Endothelial cell of umbilical vein (primary cell): ENCODE measurements around the gene EXT2. TPM values are rescaled to one million over a fixed set of nuclear protein-coding genes. Genes with fewer than 3 reads are reported as not detected.

Experiments used
- BruUV-seq: library from RNA; stranded (reverse); fragments of 400-500 nt; replicated peaks from 2 replicates; lab custom pipeline; 2021; lab: Mats Ljungman, UMichigan
- CTCF ChIA-PET: fragments of 300-600, 350-600 bp; sonication (Branson Sonifier 250); formaldehyde crosslinking; loops from one replicate; lab custom pipeline; 2021; ENCODE audit warnings: antibody characterized with exemption, inconsistent platforms; lab: Charles Lee
- POLR2A ChIA-PET: fragments of 300-600, 350-600 bp; sonication (Branson Sonifier 250); formaldehyde crosslinking; loops from one replicate; lab custom pipeline; 2021; ENCODE audit warnings: antibody characterized with exemption, inconsistent platforms; lab: Charles Lee
- DNase-seq: peaks from one replicate; pipeline ENCODE4 v3.0.0-alpha.2; 2011; ENCODE audit warnings: low read depth, low spot score
- FAIRE-seq: peaks from 2 replicates; lab custom pipeline; 2011; peaks lifted over from hg19 to GRCh38; lab: Jason Lieb, UNC
- H2AFZ ChIP-seq: 2 replicates; pipeline ENCODE4 v1.6.0; 2012; ENCODE audit warnings: low read depth, low read length, control low read depth, inconsistent platforms
- H3K27ac ChIP-seq: 2 replicates; pipeline ENCODE4 v1.5.1; 2011; ENCODE audit warnings: low read depth, mild to moderate bottlenecking, control low read depth, low read length, moderate library complexity; ENCODE audit not compliant: insufficient read depth
- H3K27me3 ChIP-seq, 2 experiments: 2 replicates each; pipeline versions ENCODE4 v1.6.0 to v1.6.1; 2011; ENCODE audit warnings: low read length in 2 of 2, mixed read lengths in 1 of 2; ENCODE audit not compliant: control insufficient read depth in 2 of 2, insufficient read depth in 2 of 2
- H3K36me3 ChIP-seq, 2 experiments: 2 replicates in 1 of 2; 3 replicates in 1 of 2; pipeline ENCODE4 v1.5.1; 2011; ENCODE audit warnings: low read length in 2 of 2, mild to moderate bottlenecking in 1 of 2, moderate library complexity in 1 of 2; ENCODE audit not compliant: control insufficient read depth in 2 of 2, insufficient read depth in 2 of 2; ENCODE audit errors: extremely low read depth in 1 of 2
- H3K4me1 ChIP-seq: 3 replicates; pipeline ENCODE4 v1.5.1; 2011; ENCODE audit warnings: mild to moderate bottlenecking, low read length; ENCODE audit not compliant: control insufficient read depth, insufficient read depth; ENCODE audit errors: extremely low read depth
- H3K4me2 ChIP-seq: 2 replicates; pipeline ENCODE4 v1.6.1; 2011; ENCODE audit warnings: low read length, control low read depth, mixed read lengths; ENCODE audit not compliant: insufficient read depth
- H3K4me3 ChIP-seq, 3 experiments: fragments of 200-600 bp in 1 of 3; sonication (generic), shearing (Covaris generic) in 1 of 3; replicated peaks in 1 of 3; 2 replicates each; pipeline ENCODE4 v1.5.1; 2011 to 2016; ENCODE audit warnings: control low read depth in 3 of 3, low read length in 3 of 3, mild to moderate bottlenecking in 2 of 3, inconsistent platforms in 1 of 3, low read depth in 1 of 3, moderate library complexity in 1 of 3; ENCODE audit not compliant: insufficient read depth in 1 of 3
- H3K79me2 ChIP-seq: 2 replicates; pipeline ENCODE4 v1.6.0; 2012; ENCODE audit warnings: low read length, inconsistent platforms; ENCODE audit not compliant: control insufficient read depth, insufficient read depth
- H3K9ac ChIP-seq: replicated peaks from 2 replicates; pipeline ENCODE3; 2011; ENCODE audit warnings: low read length, control low read depth; ENCODE audit not compliant: insufficient read depth; ENCODE audit errors: extremely low read depth
- H3K9me1 ChIP-seq: replicated peaks from 3 replicates; pipeline ENCODE4 v1.6.0; 2011; ENCODE audit warnings: mild to moderate bottlenecking, low read length; ENCODE audit not compliant: control insufficient read depth, insufficient read depth; ENCODE audit errors: extremely low read depth
- H3K9me3 ChIP-seq: replicated peaks from 2 replicates; pipeline ENCODE4 v1.5.1; 2012; ENCODE audit warnings: low read length, inconsistent platforms; ENCODE audit not compliant: control insufficient read depth, insufficient read depth
- H4K20me1 ChIP-seq: replicated peaks from 2 replicates; pipeline ENCODE3; 2011; ENCODE audit warnings: mild to moderate bottlenecking, low read length; ENCODE audit not compliant: control insufficient read depth, insufficient read depth; ENCODE audit errors: extremely low read depth
- EZH2 ChIP-seq: IDR thresholded peaks from 2 replicates; pipeline ENCODE4 v1.6.1; 2012; ENCODE audit warnings: borderline replicate concordance, low read depth, mild to moderate bottlenecking, moderate library complexity, low read length, inconsistent platforms; ENCODE audit not compliant: severe bottlenecking
- FOS ChIP-seq: IDR thresholded peaks from 2 replicates; pipeline ENCODE4 v1.6.1; 2011; ENCODE audit warnings: mild to moderate bottlenecking, low read length, moderate library complexity, borderline replicate concordance; ENCODE audit not compliant: insufficient read depth
- GATA2 ChIP-seq: IDR thresholded peaks from 2 replicates; pipeline ENCODE4 v1.7.0; 2011; ENCODE audit warnings: low read depth, mild to moderate bottlenecking, moderate library complexity, mixed read lengths, low read length; ENCODE audit not compliant: insufficient read length, insufficient read depth
- JUN ChIP-seq: IDR thresholded peaks from 2 replicates; pipeline ENCODE4 v1.6.1; 2011; ENCODE audit warnings: borderline replicate concordance, low read depth; ENCODE audit not compliant: insufficient read length, insufficient read depth
- MYC ChIP-seq: IDR thresholded peaks from one replicate; pipeline ENCODE4 v1.6.1; 2011; ENCODE audit warnings: mild to moderate bottlenecking, low read depth, low read length
- POLR2A ChIP-seq: IDR thresholded peaks from 2 replicates; pipeline ENCODE4 v1.6.1; 2012; ENCODE audit warnings: low read depth, mild to moderate bottlenecking, control low read depth, low read length
- POLR2AphosphoS5 ChIP-seq: IDR thresholded peaks from 2 replicates; pipeline ENCODE4 v1.6.1; 2012; ENCODE audit warnings: low read depth, mild to moderate bottlenecking, control low read depth, low read length, moderate library complexity; ENCODE audit not compliant: insufficient read depth
- dilution Hi-C: fragments of 300-500 bp; cut with MboI; formaldehyde crosslinking; loops from one replicate; pipeline ENCODE4 v1.15.0; 2019; ENCODE audit warnings: low sequenced_read_pairs; ENCODE audit not compliant: extremely low pct_ligation_motif_present
- intact Hi-C: fragments of 100-400 bp; cut with micrococcal nuclease; formaldehyde crosslinking; loops from one replicate; pipeline ENCODE4 v1.10.0; 2022
- polyA plus RNA-seq, 4 experiments: library from polyadenylated mRNA; depleted of rRNA in 3 of 4; stranded (reverse) in 3 of 4; unstranded in 1 of 4; fragments of >200 nt; gene quantifications; 2 replicates each; pipeline versions ENCODE4 v1.2.1 to v1.2.3, GENCODE V29; 2011 to 2012; ENCODE audit warnings: missing spikeins in 1 of 4
- total RNA-seq: library from RNA; stranded (reverse); gene quantifications from 2 replicates; pipeline ENCODE4 v1.2.3, GENCODE V29; 2021
- TF ChIP-seq, protein P1 (sequence below): IDR thresholded peaks from 2 replicates; pipeline ENCODE4 v1.6.1; 2011; ENCODE audit not compliant: insufficient read depth, insufficient read length
- TF ChIP-seq, protein P2 (sequence below), 2 donors: IDR thresholded peaks; 1 replicate in 1 of 2; 2 replicates in 1 of 2; pipeline ENCODE4 v1.5.1; 2011; ENCODE audit warnings: low read length in 2 of 2, mild to moderate bottlenecking in 2 of 2, moderate library complexity in 2 of 2, control low read depth in 1 of 2, inconsistent platforms in 1 of 2, low read depth in 1 of 2; ENCODE audit not compliant: insufficient read depth in 1 of 2; ENCODE audit errors: extremely low read depth in 1 of 2

Gene EXT2
- total and polyA plus RNA-seq, 2 donors (not counting 3 experiments of a cell fraction or from before 2014, with no cell fraction given) = 50.9 to 60.3 TPM

DNA sequence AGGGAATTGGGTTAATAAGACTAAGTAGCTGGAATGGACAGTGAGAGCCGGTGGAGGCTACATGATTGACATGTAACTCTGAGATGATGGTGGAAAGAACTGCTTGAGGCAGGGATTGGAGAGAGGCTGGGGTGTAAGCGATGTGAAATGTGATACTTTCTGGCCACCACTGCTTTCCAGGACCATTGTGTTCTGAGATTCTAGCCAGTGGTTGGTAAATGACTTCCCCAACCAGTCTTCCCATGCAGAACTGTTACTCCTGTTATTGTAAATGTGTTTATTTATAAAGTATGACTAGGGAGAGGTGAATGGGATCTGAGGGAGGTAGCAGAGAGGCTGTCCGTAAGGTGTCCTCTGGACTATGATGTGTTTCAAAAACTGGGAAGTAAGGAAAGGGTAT, 18.1 kb downstream of the EXT2 start:
- H3K36me3 ChIP-seq = peaks cover 0 to 6% of the 10 kb centered on the region in 2 experiments

More for the DNA sequence above, 18.1 kb downstream of the EXT2 start:
- H4K20me1 ChIP-seq = no peaks in the 10 kb centered on the region
- H3K9ac ChIP-seq = no peak overlapping the region
- H3K27ac ChIP-seq = no peak overlapping the region
- no peak overlapping the region for H2AFZ ChIP-seq
- H3K4me1 ChIP-seq = no peaks in the 10 kb centered on the region
- H3K9me1 ChIP-seq = no peaks in the 10 kb centered on the region
- H3K27me3 ChIP-seq = no peaks in the 10 kb centered on the region
- H3K79me2 ChIP-seq = no peaks in the 10 kb centered on the region
- no peak overlapping the region for H3K4me2 ChIP-seq
- H3K9me3 ChIP-seq = no peaks in the 10 kb centered on the region
- no peak overlapping the region for H3K4me3 ChIP-seq
- FAIRE-seq (no peak), DNase-seq (no peak)
- BruUV-seq = no TSS peak
- POLR2A ChIA-PET = no interaction called here
- CTCF ChIA-PET = interaction anchor here (1.0 to 2.1 kb wide), 2 partner anchors 9 to 20 kb away, joined by 3 to 8 read pairs; no protein-coding TSS in a partner anchor
- dilution Hi-C loops = no loop called here
- TF ChIP-seq POLR2A (no peak), POLR2AphosphoS5 (no peak), GATA2 (no peak), JUN (no peak), FOS (no peak), EZH2 (no peak), MYC (no peak)
- TF ChIP-seq, protein P1, sequence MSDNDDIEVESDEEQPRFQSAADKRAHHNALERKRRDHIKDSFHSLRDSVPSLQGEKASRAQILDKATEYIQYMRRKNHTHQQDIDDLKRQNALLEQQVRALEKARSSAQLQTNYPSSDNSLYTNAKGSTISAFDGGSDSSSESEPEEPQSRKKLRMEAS = no peak
- TF ChIP-seq, protein P2, sequence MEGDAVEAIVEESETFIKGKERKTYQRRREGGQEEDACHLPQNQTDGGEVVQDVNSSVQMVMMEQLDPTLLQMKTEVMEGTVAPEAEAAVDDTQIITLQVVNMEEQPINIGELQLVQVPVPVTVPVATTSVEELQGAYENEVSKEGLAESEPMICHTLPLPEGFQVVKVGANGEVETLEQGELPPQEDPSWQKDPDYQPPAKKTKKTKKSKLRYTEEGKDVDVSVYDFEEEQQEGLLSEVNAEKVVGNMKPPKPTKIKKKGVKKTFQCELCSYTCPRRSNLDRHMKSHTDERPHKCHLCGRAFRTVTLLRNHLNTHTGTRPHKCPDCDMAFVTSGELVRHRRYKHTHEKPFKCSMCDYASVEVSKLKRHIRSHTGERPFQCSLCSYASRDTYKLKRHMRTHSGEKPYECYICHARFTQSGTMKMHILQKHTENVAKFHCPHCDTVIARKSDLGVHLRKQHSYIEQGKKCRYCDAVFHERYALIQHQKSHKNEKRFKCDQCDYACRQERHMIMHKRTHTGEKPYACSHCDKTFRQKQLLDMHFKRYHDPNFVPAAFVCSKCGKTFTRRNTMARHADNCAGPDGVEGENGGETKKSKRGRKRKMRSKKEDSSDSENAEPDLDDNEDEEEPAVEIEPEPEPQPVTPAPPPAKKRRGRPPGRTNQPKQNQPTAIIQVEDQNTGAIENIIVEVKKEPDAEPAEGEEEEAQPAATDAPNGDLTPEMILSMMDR (IDR thresholded peaks at IDR 0.05; ENCODE audit: extremely low read depth in 1 of 2, insufficient read depth in 1 of 2, low read depth in 1 of 2, low read length in 2 of 2) = no peak
- intact Hi-C loops = loop anchor here (10.0 kb wide), 1 partner anchor 501 kb away; no protein-coding TSS in a partner anchor
